NCI-H2081 treated with DMSO at 0.1 percent for 48 hours (cell line): Measurements from ENCODE around the gene PTGDS.
"Not testable (repeated sequence)": the region's sequence is repeated elsewhere in the genome, so short reads cannot be mapped to it uniquely, and the experiment has no call there.

ENCODE experiments used
- DNase-seq: peaks from one replicate; lab custom pipeline; 2025; lab: John Stamatoyannopoulos, UW

The PTGDS gene

DNA sequence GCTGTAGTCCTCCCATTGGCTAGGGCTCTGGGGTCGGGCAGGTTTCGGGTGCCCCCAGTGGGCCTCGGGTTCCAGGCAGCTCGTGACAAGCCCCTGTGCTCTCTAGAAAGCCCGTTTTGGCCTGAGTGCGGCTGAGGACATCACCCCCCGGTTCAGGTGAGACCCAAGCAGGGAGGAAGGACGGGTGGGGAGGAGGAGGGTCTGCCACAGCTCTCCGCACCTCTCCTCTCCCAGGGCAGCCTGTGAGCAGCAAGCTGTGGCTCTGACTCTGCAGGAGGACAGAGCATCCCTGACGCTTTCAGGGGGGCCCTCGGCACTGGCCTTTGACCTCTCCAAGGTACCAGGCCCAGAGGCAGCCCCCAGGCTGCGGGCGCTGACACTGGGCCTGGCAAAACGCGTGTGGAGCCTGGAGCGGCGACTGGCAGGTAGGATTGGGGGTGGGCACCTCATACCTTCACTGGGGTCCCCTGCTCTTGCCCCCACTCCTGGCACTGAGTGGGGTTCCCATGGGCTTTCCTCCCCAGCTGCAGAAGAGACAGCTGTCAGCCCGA lies 15.6 kb downstream of the PTGDS start:
- no peak for DNase-seq

DNA sequence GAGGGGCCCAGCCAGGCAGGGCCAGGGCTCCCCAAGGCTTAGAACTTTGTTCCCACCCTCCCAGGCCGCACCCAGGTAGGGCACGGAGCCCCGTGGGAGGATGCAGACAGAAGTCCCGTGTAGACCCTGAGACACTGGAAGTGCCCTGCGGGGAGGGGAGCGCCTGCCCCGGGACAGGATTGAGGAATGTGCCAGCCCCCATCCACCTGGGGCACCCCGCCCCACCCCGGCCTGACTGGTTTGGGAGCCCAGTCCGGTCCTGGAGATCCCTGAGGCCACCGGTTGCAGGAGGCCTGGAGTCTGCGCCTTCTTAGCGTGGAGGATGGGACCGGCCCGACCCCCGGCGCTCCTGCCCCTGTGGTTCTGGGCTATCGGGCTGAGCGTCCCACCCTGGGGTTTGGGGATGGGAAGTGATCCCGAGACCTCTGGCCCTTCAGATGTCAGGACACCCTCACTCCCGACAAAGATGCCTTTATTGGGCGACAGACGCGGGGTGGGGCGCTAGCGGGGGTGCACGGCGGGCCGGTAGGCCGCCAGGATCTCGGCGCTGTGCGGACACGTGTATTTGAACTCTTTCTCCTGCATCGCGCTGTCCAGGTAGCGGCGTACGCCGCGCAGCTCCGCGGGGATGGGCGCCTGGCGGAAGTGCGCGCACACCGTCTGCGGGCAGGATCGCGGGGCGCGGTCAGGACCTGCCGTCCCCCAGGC lies 17.0 kb downstream of the PTGDS start:
- no peak for DNase-seq

DNA sequence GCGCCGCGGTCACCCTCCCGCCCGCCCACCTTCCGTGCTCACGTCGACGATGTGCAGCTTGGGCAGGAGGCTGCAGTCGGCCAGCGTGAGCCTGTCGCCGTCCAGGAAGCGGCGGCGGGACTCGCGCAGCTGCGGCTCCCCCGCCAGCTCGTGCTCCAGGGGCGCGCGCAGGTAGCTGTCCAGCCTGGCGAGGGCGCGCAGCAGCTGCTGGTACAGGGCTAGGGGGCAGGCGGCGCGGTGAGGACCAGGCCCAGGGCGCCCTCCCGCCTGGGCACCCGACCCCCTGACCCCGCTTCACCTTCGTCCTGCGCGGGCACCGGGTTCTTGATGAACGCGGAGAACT lies 17.6 kb downstream of the PTGDS start:
- no peak for DNase-seq

DNA sequence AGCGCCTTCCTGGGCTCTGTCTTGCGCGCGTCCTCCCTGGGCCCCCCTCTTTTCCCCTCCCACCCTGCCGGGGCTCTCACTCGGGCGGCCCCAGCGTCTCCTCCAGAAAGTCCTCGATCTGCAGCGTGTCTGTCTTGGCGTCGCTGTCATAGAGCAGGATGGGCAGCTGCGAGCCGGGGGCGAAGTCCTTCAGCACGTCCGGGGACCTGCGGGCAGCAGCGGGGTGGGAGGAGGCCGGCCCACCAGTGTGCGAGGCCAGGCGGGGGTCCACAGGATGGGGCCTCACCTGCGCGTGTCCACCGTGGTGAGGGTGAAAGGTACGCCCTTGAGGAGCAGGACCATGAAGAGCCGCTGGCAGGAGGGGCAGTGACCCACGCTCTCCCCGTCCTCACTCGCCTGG lies 18.1 kb downstream of the PTGDS start:
- DNase-seq, result no peak

DNA sequence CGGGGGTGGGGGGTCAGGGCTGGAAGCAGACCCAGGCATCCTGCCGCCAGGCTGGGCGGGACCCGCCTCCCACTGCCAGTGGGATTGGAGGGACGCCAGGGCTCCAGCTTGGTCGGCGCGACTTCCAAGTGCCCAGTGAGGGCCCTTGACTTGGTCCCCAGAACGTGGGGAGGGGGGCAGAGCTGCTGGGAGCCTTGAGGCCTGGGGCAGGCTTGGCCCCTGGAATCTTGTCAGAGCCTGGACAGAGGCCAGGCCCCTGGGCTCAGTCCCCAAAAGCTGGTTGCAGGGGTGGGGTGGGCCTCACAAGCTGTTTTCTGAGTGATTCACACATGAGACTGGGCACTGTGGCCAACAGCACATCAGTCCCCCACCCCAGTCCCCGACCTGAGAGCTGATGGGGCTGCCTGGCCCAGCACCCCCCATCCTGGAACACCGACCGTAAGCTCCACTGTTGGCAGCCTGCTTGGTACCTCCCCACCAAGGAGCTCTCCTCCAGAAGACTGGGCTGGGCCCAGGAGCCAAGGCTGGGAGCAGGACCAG lies 18.5 kb downstream of the PTGDS start:
- DNase-seq, result no peak

DNA sequence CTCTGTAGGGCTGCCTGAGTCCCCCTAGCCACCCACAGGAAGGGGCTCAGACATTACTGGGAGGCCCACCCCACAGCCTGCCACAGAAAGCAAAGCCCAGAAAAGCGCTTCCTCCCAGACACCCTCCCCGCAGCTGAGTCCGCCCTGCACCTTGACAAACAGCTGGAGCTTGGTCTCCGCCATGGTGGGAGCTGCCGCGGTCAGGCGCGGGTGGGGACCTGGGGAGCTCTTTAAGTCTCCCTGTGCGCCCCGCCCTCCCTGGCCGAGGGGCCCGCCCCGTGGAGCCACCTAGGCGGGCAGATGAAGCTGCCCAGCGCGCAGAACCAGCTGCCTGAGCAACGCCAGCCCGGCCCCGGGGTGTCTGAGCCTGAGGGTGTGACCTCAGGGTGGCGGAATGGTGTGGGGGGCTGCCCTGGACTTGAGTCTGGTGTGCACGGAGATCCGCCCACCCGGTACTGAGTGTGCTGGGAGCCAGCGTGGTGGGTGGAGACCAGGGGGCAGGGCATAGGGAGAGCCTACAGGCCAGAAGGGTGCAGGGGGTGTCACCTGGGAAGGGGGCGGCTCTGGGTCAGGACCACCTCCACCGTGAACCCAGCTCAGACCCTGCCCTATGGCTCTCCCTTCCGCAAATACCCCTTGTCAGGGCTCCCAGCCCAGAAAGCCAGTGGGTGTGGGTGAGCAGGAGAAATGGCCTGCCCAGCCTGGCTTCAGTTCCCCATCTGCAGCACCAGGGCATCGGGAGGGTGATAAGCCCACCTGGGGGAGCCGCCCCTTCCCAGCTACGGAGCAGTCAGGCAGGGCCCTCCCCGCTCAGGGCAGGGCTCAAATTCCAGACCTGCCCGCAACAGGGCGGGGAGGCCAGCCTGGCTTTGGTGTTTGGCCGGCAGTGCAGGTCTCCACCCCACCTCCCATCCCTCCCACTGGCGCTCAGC lies 19.3 kb downstream of the PTGDS start, which contains the start of gene CLIC3:
TSS of gene CLIC3 (minus strand) at position 208 of the 932 bp plus-strand sequence. CDS start at position 183, 25 bp downstream.
- DNase-seq, result no peak

DNA sequence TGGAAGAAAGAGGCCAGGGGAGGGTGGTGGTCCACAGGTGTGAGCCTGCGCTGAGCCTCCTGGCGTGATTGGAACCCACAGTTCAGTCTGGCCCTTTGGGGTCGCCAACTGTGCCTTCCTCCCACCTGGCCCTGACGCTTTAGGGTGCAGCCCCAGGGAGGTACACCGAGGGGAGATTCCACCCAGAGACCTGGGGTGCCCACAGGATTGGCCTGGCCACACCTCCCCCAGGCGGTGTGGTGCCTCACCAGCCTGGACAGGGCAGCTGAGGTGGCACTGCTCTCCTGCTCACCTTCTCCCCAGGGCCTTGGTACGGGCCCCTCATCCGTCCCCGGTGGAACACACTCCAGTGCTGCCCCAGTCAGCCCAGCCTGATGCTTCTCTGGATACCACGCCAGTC lies 20.1 kb downstream of the PTGDS start:
- no peak for DNase-seq

DNA sequence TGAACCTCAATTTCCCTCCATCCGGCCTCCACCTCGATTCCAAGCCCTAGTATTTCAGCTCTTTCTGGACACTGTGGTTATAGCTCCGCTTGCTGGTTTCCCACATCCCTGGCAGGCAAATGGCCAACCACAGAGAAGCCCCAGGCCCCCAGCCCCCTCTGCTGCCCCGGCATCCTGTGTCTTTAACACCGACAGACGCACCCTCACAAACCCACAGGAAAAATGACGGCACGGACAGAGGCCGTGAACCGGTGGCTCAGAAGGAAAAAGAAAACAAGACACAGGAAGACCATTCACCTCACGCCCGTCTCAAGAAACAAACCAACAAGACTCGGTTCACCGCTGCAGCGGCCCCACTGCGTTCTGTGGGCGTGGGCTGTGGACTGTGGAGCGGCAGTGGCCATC lies 20.5 kb downstream of the PTGDS start:
- no peak for DNase-seq

DNA sequence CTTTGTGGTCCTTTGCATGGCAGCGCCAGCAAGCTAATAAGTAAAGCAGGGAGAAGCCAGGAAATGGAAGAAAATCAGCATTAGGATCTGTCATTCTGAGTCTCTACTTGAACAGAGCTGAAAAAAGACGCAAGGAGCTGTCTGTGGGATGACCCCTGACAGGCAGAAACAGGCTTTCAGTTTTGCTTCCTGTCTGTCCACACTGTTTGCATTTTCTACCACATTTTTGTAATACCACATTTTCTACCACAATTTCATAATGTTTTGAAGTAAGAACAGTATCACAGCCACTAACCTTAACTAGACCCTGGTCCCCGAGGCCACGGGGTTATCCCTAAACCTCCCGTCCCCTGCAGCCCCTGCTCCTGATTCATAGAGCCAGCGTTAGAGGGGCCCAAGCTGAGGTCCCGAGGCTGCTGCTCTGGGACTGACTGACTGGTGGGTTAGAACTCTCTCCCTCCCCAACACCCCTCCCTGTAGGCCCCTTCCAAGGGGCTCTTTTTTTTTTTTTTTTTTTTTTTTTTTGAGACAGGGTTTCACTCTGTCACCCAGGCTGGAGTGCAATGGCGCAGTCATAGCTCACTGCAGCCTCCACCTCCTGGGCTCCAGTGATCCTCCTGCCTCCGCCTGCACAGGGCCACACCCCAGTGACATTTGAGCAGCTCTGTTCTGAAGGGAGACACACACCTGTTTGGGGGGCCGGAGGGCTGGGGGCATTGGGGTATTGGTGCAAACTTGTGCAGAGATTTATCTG lies 23.1 kb downstream of the PTGDS start:
- no peak for DNase-seq

DNA sequence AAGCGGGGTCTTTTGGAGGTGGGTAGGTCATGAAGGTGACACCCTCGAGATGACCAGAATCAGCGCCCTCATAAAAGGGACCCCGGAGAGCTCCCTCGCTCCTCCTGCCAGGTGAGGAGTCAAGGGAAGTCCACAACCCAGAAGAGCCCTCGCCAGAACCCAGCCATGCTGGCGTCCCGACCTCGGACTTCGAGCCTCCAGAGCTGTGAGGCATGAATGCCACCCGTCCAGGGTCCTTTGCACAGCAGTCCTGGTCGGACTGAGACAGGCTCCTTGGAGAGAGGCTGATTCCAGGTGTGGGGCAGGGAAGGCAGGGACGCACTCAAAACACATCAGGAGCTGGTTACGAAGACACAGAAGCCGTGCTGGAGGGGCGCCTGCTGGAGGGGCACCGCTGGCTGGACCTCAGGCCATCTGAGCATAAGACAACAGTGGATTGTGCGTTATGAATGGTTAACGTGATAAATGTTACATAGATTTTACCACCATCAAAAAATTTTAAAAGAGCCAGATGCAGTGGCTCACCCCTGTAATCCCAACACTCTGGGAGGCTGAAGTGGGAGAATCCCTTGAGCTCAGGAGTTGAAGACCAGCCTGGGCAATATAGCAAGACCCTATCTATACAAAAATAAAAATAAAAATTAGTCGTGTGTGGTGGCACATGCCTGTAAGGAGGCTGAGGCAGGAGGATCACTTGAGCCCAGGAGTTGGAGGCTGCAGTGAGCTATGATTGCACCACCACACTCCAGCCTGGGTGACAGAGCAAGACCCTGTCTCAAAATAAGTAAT lies 24.7 kb downstream of the PTGDS start:
- no peak for DNase-seq

DNA sequence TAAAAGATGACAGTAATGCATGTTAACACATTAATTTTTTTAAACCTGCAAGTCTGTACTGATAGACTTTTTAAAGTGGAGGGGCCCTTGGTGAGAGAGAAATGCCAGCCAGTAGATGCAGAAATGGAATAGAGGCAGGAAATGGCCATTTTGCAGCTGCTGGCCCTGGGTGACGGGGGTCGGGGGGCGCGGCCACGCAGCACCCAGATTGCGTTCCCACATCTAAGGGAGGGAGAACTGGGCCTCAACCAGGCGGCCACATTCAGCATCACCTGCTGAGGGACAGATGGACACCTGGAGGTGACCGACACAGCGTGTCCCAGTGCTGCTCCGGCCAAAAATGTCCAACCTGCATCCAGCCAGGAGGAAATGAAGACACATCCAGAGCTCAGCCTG lies 25.3 kb downstream of the PTGDS start:
- DNase-seq, result no peak

DNA sequence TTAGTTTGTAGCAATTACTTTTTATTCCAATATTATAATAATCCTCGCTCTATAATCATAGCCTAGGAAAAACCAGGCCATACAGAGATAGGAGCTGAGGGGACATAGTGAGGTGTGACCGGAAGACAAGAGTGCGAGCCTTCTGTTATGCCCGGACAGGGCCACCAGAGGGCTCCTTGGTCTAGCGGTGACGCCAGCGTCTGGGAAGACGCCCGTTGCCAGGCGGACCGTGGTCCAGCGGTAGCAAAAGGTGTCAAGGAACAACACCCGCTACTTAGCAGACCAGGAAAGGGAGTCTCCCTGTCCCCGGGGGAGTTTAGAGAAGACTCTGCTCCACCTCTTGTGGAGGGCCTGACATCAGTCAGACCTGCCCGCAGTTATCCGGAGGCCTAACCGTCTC lies 27.0 kb downstream of the PTGDS start:
- not testable (repeated sequence) for DNase-seq

DNA sequence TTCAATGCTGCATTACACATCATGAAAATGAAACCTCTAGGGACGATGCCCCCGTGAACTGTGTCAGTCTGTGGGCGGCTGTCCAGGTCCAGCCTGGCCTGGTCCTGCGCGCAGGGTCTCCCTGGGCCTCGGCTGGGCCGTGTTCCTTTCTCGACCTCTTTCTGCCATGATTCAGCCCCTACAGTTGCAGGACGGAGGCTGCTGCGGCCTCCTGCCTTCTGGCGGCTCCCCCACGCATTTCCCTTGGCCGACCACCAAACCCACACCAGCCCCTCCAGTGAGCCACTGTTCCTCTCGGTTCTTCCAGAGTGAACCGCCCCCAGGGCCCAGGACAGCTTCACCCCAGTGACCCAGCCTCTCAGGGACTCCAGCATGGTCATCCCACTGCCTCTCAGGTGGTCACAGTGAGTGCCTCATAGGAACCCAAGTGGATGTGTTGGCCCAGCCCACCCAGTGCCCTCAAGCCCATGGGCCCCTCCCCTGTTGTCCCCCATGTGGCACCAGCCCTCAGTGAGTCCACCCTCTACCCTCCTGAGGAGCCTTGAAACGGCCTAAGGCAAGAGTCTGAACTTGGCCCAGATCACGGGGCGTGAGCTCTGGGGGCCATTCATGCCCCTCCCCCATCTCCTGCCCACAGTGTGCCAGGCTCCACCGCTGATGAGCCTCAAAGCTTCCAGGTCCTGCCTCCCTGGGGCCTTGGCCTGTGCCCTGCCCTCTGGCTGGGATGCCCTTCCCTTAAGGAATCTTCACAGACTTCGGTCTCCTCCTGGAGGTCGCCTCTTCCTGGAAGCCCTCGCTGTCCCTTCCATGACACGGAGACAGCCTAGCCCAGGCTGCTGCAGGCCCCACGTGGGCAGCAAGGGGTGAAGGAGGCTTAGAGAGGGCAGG lies 29.1 kb downstream of the PTGDS start:
- no peak for DNase-seq

DNA sequence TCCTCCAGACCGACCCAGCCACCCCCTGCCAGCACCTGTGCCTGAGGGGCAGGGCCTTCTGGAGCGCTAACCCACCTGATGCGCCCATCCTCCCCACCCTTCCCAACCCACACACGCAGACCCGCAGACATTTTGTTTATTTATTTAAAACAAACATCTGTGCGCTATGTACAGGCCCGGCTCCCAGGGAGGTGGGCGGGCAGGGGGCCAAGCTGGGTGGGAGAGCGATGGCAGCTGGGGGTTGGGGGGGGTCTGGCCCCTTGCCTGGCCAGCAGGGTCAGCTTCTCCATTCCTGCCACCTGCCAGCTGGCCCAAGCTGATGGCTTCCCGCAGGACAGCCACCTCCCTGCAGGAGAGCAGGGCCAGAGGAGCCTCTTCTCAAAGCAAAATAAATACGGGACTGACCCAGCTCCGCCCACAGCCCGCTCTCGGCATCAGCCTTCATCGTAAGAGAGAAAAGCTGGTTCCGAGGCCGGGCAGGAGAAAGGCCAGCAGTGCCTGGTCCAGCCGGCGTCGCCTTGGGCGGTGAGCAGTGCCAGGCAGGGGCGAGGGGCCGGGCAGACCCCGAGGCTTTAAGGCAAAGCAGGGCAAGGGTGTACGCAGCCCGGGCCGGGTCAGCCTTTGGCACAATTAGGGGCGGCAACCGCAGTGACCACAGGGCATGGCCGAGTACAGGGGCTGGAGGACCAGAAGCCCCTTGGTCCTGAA lies 30.0 kb downstream of the PTGDS start:
- DNase-seq, result no peak

DNA sequence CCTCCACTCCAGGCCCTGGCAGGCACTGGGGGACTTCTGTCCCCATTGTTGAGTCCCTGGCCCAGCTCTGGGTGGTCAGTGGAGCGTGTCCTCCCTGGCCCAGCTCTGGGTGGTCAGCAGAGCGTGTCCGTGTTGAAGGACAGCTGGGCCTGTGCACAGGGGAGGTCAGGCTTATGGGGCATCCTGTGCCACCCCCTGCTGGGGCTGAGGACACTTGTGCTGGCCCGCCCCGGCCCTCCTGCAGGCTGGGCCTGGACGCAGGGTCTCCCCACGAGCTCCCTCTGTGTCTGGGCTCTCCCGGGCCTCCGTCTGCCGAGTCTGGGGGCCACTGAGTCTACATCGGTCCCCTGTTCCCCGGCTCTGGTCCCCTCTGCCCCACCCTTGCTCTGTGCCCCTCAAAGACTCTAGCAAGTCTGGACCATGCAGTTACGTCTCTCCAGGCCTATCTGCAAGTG lies 30.5 kb downstream of the PTGDS start:
- no peak for DNase-seq

DNA sequence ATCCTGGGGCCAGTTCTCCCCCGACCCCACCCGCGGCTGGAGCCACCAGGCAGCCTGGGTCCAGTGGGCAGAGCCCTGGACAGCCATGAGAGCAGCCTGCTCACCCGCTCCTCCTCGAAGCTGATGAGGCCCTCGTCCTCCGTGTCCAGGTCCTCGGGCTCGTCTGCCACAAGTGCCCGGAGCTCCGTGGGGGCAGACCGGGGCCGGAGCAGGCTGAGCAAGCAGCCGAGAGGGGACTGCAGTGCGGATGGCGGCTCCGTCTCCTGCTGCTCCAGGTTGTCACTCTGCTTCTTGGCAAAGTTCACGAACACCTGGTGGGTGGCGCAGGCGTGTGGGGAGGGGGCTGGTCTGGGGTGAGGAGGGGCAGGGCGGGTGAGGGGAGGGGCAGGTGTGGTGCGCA lies 31.0 kb downstream of the PTGDS start:
- DNase-seq, result no peak

DNA sequence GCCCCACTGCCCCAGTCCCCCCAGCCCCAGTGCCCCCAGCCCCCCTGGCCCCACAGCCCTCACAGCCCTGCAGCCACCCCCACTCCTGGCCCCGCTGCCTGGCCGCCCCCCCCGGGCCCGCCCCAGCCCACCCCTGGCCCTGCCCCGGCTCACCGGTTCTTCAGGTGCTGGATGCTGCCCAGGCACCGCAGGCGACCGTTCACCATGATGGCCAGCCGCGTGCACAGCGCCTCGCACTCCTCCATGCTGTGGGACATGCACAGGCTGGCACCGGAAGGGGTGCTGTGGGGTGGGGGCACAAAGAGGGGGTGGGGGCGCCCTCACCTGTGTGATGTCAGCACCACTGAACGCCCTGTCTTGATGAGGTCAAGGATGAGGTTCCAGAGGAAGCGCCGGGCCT lies 31.9 kb downstream of the PTGDS start:
- no peak for DNase-seq

DNA sequence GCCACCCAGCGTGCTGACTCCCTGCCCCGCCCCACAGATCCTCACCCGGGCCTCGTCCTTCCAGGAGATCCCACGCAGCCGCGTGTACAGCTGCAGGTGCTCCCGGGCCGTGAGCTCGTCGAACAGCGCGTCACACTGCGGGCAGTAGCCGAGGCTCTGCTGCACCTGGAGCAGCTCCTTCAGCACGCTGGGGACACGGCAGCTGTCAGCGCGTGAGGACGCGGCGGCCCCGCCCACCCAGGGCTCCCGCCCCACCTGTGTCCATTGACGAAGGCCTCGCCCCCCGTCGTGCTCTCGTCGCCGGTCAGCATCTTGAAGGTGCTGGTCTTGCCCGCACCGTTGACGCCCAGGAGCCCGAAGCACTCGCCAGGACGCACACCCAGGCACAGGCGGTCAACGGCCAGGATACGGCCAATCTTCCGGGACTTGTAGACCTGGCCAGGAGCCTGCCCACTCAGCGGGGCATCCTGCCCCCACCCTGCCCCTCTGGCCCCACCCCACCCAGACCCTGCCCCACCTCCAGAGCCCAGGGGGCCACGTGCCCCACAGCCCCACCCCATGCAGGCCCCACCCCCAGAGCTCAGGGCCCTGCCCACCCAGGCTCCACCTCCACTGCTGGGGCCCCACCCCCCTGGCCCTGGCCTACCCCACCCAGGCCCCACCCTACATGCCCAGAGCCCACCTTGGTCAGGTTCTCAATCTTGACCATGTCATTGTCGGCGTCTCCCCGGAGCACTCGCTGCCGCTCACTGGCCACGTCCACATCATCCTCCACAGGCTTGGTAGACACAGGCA lies 32.8 kb downstream of the PTGDS start:
- DNase-seq, result no peak

DNA sequence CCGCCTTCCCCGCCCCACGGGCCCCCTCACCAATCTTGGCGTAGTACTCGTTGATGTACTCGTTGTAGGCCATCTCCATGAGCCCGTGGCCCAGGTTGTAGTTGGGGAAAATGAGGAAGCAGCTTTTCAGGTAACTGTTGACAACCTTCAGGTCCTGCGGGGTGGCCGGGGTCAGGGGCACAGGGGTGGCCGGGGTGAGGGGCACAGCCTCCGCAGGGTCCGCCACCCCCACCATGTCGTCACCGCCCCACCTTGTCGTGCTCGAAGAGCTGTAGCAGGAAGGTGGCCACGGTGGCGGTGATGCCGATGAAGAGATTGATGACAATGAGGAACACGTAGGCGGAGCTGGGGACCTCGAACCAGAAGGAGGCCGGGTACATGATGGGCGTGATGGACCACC lies 33.9 kb downstream of the PTGDS start:
- DNase-seq, result no peak
